ENCODE measurements around the gene FGF13. TPM values are rescaled to one million over a fixed set of nuclear protein-coding genes. Genes with fewer than 3 reads are reported as not detected.

FGF13 gene
- total RNA-seq, 4 donors from 2014 or later = 0.30 to 4.2 (median 2.2) TPM

DNA sequence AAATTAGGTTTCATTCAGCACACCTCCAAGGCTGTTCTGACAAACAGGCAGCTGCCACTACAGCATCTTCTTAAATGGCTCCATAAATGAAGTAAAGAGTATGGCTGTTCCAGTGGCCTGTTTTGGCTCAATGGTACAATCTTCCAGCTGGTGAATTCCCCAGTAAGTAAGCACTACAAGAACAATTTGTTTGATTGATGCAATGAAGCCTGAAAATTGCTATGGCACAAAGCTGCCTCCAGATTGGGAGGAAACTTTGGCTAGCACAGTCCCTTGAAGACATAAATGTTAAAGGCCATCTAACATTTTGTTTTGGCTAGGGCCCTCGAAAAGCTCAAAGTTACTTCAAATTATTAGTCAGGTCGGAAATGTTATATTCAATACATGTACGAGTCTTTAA lies 47.5 kb downstream of the FGF13 start:
- TF ChIP-seq, protein P1, sequence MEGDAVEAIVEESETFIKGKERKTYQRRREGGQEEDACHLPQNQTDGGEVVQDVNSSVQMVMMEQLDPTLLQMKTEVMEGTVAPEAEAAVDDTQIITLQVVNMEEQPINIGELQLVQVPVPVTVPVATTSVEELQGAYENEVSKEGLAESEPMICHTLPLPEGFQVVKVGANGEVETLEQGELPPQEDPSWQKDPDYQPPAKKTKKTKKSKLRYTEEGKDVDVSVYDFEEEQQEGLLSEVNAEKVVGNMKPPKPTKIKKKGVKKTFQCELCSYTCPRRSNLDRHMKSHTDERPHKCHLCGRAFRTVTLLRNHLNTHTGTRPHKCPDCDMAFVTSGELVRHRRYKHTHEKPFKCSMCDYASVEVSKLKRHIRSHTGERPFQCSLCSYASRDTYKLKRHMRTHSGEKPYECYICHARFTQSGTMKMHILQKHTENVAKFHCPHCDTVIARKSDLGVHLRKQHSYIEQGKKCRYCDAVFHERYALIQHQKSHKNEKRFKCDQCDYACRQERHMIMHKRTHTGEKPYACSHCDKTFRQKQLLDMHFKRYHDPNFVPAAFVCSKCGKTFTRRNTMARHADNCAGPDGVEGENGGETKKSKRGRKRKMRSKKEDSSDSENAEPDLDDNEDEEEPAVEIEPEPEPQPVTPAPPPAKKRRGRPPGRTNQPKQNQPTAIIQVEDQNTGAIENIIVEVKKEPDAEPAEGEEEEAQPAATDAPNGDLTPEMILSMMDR (IDR thresholded peaks at IDR 0.05) = no peak
- TF ChIP-seq POLR2A (IDR thresholded peaks at IDR 0.05) = no peak
- intact Hi-C loops (cut with DNase I; ENCODE audit: low total_unique reads) = no loop called here
- WGBS, 2 donors = 72 to 73% methylated on average over 3 of the region's 3 CpGs
- no peak overlapping the region for H3K4me3 ChIP-seq (ENCODE audit: low read depth, poor library complexity, severe bottlenecking)
- DNase-seq (ENCODE audit: low spot score in 2 of 2) = no peak

DNA sequence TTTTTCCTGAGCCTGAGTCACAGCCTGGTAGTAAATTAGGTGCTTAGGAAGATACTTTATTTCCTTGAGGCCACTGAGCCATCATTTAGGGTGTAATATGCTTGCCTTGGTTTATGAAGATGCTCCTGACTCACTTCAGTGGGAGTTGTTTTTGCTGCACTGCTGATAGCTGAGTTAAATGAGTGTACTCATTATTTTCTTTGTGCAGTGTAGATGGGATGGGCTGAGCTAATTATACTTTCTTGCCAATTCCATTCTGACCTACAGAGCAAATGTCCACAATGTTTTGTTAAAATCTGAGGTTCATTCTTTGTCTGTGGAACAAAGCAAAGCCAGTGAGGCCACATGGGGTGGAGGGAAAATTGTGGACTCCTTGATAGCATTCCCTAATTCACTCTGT lies 60.0 kb downstream of the FGF13 start:
- no peak for DNase-seq (ENCODE audit: low spot score in 2 of 2)
- TF ChIP-seq, protein P1 (IDR thresholded peaks at IDR 0.05) = no peak
- no peak for TF ChIP-seq POLR2A (IDR thresholded peaks at IDR 0.05)
- no peak overlapping the region for H3K4me3 ChIP-seq (ENCODE audit: low read depth, poor library complexity, severe bottlenecking)
- intact Hi-C loops (cut with DNase I; ENCODE audit: low total_unique reads) = no loop called here

GRCh38 chrX:138648568-138648967 lies 62.9 kb downstream of the FGF13 start:
- no peak for DNase-seq (ENCODE audit: low spot score in 2 of 2)
- intact Hi-C loops (cut with DNase I; ENCODE audit: low total_unique reads) = no loop called here
- TF ChIP-seq POLR2A (IDR thresholded peaks at IDR 0.05) = no peak
- TF ChIP-seq, protein P1 (IDR thresholded peaks at IDR 0.05) = no peak
- 68 to 70% methylated on average over 4 of the region's 4 CpGs for WGBS, 2 donors
- no peak overlapping the region for H3K4me3 ChIP-seq (ENCODE audit: low read depth, poor library complexity, severe bottlenecking)

DNA sequence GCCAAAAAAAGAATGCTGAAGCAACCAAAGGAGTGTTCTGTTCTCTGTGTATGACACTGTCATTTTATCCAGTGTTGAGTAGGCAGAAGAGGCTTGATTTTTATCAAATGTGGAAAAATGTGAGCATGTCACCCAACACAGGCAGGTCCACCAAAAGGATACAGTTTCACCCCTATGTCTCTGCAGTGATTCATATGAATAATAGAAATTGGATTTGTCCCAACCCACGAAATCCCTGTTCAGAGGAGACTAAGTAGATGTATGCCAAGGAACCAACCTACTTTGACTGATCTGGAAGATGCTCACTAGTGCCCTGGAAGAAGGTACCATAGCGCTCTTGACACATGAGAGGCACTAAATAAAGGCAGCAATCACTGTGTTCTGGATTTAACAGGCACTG lies 72.5 kb downstream of the FGF13 start:
- intact Hi-C loops (cut with DNase I; ENCODE audit: low total_unique reads) = no loop called here
- DNase-seq (ENCODE audit: low spot score in 2 of 2) = no peak
- TF ChIP-seq POLR2A (IDR thresholded peaks at IDR 0.05) = no peak
- TF ChIP-seq, protein P1 (IDR thresholded peaks at IDR 0.05) = no peak
- H3K4me3 ChIP-seq (ENCODE audit: low read depth, poor library complexity, severe bottlenecking) = no peak overlapping the region
- 42 to 44% methylated on average over 2 of the region's 2 CpGs for WGBS, 2 donors

MicroRNA genes within 50 kb of the gene (microRNA counts, 767-probe panel; counts per million panel counts)
- 0 to 358 counts per million in 2 donors for microRNA hsa-miR-504

Small RNA genes lying within 50 kb of the gene (microRNA-seq; reads per million reads assigned to microRNA genes)
- 1.4 to 1.7 reads per million in 2 donors for gene MIR504 (ENCODE audit: borderline number of aligned reads in 1 of 2, borderline replicate concordance in 2 of 2)
